ENCODE measurements around the gene TUBGCP5.

The TUBGCP5 gene

GRCh38 chr15:22967084-22967770 lies 72.1 kb downstream of the TUBGCP5 start:
- no peak overlapping the region for H3K27ac ChIP-seq
- H3K4me3 ChIP-seq (ENCODE audit: low read depth, low read length), result no peak overlapping the region
- TF ChIP-seq CTCF (IDR thresholded peaks at IDR 0.05; ENCODE audit: low read depth, low read length), result no peak
- DNase-seq, result no peak
- H3K9me3 ChIP-seq (ENCODE audit: severe bottlenecking), result peaks cover 6% of the 10 kb centered on the region
- H3K27me3 ChIP-seq (ENCODE audit: insufficient read depth, low read depth, severe bottlenecking), result no peaks in the 10 kb centered on the region
- no peaks in the 10 kb centered on the region for H3K36me3 ChIP-seq

GRCh38 chr15:22966321-22967083 lies 72.9 kb downstream of the TUBGCP5 start:
- Histone ChIP-seq H3K36me3 (no peaks in the 10 kb centered on the region), H3K9me3 (ENCODE audit: severe bottlenecking) (peaks cover 6% of the 10 kb centered on the region), H3K27ac (no peak overlapping the region), H3K4me3 (ENCODE audit: low read depth, low read length) (no peak overlapping the region), H3K27me3 (ENCODE audit: insufficient read depth, low read depth, severe bottlenecking) (no peaks in the 10 kb centered on the region)
- DNase-seq, result no peak
- TF ChIP-seq CTCF (IDR thresholded peaks at IDR 0.05; ENCODE audit: low read depth, low read length), result no peak

- H3K4me3 ChIP-seq (ENCODE audit: low read depth, low read length), result no peak overlapping the region
- H3K27me3 ChIP-seq (ENCODE audit: insufficient read depth, low read depth, severe bottlenecking), result no peaks in the 10 kb centered on the region
- no peaks in the 10 kb centered on the region for H3K9me3 ChIP-seq (ENCODE audit: severe bottlenecking)
- no peak for DNase-seq
- TF ChIP-seq CTCF (IDR thresholded peaks at IDR 0.05; ENCODE audit: low read depth, low read length), result no peak
- no peak overlapping the region for H3K27ac ChIP-seq
- no peaks in the 10 kb centered on the region for H3K36me3 ChIP-seq
Measured at GRCh38 chr15:22963641-22964040, 75.7 kb downstream of the TUBGCP5 start.

GRCh38 chr15:22962611-22963010 lies 76.8 kb downstream of the TUBGCP5 start:
- Histone ChIP-seq H3K27ac (no peak overlapping the region), H3K27me3 (ENCODE audit: insufficient read depth, low read depth, severe bottlenecking) (no peaks in the 10 kb centered on the region), H3K4me3 (ENCODE audit: low read depth, low read length) (no peak overlapping the region), H3K36me3 (no peaks in the 10 kb centered on the region), H3K9me3 (ENCODE audit: severe bottlenecking) (no peaks in the 10 kb centered on the region)
- TF ChIP-seq CTCF (IDR thresholded peaks at IDR 0.05; ENCODE audit: low read depth, low read length), result no peak
- no peak for DNase-seq

- DNase-seq, result no peak
- no peak for TF ChIP-seq CTCF (IDR thresholded peaks at IDR 0.05; ENCODE audit: low read depth, low read length)
- no peak overlapping the region for H3K4me3 ChIP-seq (ENCODE audit: low read depth, low read length)
- H3K9me3 ChIP-seq (ENCODE audit: severe bottlenecking), result no peaks in the 10 kb centered on the region
- H3K36me3 ChIP-seq, result no peaks in the 10 kb centered on the region
- no peaks in the 10 kb centered on the region for H3K27me3 ChIP-seq (ENCODE audit: insufficient read depth, low read depth, severe bottlenecking)
- no peak overlapping the region for H3K27ac ChIP-seq
Measured at GRCh38 chr15:22961762-22962161, 77.6 kb downstream of the TUBGCP5 start.

Measured in WERI-Rb-1 (cell line).